ENCODE measurements around the gene SYNJ2BP. TPM values are rescaled to one million over a fixed set of nuclear protein-coding genes. Genes with fewer than 3 reads are reported as not detected.

The SYNJ2BP gene
- total RNA-seq, 1 donor from 2014 or later: 23.8 TPM

DNA sequence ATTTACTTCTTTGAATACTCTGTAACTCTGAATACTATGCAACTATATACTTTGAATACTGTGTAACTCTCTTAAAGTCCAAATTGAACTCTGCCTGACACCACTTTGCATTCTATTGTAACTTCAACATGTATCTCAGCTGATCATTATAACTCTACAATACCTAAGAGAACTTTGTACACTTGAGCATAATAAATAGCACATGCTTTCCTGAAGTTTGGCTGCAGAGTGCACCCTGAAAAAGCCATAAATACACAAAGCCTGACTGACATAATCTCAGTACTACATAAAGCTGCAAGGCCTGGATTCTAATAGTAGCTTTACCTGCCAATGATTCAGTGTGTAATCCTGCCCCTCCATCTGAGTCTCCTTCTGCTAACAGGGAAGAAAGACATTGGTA is 36.1 kb downstream of the SYNJ2BP start:
- TF ChIP-seq CTCF (IDR thresholded peaks at IDR 0.05; ENCODE audit: insufficient read depth, low read length, poor library complexity, severe bottlenecking): no peak
- no peak overlapping the region for H3K4me3 ChIP-seq (ENCODE audit: low read depth, low read length)
- H3K27me3 ChIP-seq (ENCODE audit: control insufficient read depth, insufficient read depth, low read length): no peaks in the 10 kb centered on the region
- no peak for DNase-seq (ENCODE audit: low read depth)
- no peaks in the 10 kb centered on the region for H3K36me3 ChIP-seq (ENCODE audit: control insufficient read depth, insufficient read depth, low read length)

- no peak for TF ChIP-seq CTCF (IDR thresholded peaks at IDR 0.05; ENCODE audit: insufficient read depth, low read length, poor library complexity, severe bottlenecking)
- Histone ChIP-seq H3K27me3 (ENCODE audit: control insufficient read depth, insufficient read depth, low read length) (no peaks in the 10 kb centered on the region), H3K36me3 (ENCODE audit: control insufficient read depth, insufficient read depth, low read length) (no peaks in the 10 kb centered on the region), H3K4me3 (ENCODE audit: low read depth, low read length) (no peak overlapping the region)
- no peak for DNase-seq (ENCODE audit: low read depth)
These were observed 38.2 kb downstream of the SYNJ2BP start for GRCh38 chr14:70378696-70379095.

Other genes starting within 250 kb of the SYNJ2BP start
- gene SLC8A3, start 228.1 kb downstream of the SYNJ2BP start, total RNA-seq: 0.08 TPM in 1 of 2 replicates, not detected in the other
- gene COX16, start 57.4 kb downstream of the SYNJ2BP start, total RNA-seq: 19.5 and 36.0 TPM in 2 replicates
- gene ADAM21, start 35.1 kb upstream of the SYNJ2BP start, total RNA-seq: 0.08 and 0.34 TPM in 2 replicates
- 0.14 and 0.17 TPM in 2 replicates for gene ADAM20, start 117.9 kb upstream of the SYNJ2BP start, total RNA-seq
- gene MED6, start 183.6 kb upstream of the SYNJ2BP start, total RNA-seq: 32.9 and 33.8 TPM in 2 replicates
- gene TTC9, start 224.8 kb upstream of the SYNJ2BP start, total RNA-seq: 16.5 and 18.1 TPM in 2 replicates

Data from kidney epithelial cell (primary cell).